ENCODE results near the gene EFNA4.

The EFNA4 gene

DNA sequence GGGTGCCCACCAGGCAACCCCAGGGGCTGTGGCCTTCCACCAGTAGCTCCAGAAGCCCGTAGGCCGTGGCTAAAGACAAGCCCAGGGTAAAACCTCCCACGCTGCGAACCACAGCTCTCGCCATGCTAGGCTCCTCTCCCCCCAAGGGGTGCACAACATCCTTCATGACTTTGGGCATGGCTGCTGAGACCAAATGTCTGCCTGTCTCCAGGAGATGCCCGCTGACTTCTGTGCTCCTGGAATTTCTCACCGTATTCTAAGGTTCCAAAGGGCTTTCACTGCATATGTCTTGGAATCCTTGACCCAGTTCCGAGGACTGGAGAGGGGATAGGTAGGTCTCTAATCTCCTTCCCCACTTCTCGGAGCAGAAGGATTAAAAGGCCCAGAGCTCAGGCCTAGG, 30.0 kb upstream of the EFNA4 start, which contains the start of the genes DCST1 and DCST2:
TSS of gene DCST1 (plus strand) at position 301 of the 400 bp plus-strand sequence. CDS start 213 bp downstream, outside the sequence.
TSS of gene DCST2 (minus strand) at position 258 of the 400 bp plus-strand sequence. CDS start at position 178, 80 bp downstream.
- DNase-seq (ENCODE audit: low spot score), result no peak

DNA sequence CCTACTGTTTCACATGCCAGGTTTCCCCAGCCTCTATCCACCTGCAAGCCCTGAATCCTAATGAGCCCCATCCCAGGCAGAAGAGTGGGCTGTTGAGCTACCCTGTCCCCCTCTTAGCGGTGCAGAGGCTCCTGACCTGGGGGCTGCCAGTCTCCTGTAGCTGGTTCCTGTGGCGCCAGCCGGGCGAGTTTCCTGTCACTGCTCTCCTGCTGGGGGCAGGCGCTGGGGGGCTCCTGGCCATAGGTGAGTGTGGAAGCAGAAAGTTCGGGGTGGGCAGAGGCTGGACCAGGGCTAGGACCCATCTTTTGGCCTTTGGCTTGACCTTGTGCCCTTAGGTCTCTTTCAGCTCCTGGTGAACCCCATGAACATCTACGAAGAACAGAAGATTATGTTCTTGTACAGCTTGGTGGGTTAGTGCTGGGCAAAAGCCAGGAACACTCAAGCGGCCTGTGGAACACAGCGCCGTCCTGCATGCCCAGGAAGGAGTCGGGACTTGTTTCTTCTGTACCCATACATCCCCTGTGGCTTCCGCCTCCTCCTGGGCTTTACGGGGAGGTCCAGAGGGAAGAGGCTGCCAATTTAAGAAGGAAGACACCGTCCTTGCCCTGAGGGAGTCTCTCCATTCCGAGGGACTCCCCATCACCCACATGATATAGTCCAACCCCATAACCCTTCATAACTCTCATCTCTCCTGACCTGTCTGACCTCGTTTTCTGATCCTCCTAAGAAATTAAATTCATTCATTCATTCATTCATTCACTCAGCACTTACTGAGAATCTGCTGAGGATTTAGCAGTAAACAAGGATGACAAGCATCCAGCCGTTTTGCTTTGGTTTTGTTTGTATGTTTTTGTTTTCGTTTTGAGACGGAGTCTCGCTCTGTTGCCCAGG, 29.0 kb upstream of the EFNA4 start:
- no peak for DNase-seq (ENCODE audit: low spot score)

DNA sequence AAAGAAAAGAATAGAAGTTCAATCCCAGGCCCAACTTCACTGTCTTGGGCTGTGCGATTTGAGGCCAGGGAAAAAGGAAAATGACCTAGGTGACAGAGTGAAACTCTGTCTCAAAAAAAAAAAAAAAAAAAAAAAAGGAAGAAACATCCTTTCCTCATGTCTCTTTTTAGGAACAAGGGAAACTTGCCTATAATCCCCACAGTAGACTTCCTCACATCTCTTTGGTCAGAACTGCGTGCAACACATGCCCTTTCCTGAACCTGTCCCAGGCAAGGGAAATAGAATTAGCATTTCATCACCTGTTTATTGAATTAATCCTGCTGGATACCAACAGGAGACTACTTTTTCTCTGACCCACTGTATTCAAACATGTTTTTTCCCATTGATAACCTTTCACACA, 27.6 kb upstream of the EFNA4 start:
- DNase-seq (ENCODE audit: low spot score), result no peak

DNA sequence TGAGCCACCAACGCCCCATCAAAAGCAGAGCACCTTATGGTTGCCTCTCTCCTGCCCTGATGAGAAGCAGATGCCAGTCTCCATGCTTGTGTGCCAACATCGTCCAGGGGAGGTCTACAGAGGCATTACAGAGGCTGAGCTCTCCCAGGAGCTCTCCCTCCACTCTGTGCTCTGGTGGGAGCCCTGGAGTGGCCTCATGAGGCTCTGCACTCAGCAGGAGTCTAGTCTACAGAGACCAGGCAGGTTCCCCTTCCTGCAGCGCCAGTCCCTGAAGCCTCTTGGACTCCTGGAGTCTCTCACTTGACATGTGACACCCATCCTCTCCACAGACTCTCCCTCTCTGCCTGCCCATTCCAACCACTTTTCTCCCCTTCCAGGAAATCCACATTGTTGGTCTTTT, 26.5 kb upstream of the EFNA4 start:
- DNase-seq (ENCODE audit: low spot score), result no peak

DNA sequence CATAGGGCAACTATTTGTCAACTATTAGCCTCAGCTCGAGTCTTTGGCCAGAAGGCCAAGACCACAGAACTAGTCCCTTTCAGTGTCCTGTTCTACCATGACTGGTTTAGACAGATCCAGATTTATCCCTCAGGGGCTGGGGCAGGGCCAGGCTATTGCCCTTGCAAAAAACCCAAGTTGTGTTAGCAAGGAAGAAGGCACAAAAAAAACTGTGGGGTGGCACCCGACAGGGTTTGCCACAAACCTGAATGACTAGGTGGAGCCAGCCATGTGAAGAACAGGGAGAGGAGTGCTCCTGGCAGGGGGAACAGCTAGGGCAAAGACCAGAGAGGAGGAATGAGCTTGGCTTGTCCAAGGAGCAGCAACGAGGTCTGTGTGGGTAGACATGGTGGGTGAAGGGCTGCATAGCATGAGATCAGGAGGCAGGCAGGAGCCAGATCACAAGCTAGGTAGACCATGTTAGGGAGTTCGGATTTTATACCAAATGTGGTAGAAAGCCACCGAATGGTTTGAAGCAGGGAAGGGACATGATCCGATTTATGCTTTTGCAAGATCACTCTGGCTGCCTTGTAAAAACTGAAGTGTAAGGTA, 25.6 kb upstream of the EFNA4 start:
- DNase-seq (ENCODE audit: low spot score), result no peak

DNA sequence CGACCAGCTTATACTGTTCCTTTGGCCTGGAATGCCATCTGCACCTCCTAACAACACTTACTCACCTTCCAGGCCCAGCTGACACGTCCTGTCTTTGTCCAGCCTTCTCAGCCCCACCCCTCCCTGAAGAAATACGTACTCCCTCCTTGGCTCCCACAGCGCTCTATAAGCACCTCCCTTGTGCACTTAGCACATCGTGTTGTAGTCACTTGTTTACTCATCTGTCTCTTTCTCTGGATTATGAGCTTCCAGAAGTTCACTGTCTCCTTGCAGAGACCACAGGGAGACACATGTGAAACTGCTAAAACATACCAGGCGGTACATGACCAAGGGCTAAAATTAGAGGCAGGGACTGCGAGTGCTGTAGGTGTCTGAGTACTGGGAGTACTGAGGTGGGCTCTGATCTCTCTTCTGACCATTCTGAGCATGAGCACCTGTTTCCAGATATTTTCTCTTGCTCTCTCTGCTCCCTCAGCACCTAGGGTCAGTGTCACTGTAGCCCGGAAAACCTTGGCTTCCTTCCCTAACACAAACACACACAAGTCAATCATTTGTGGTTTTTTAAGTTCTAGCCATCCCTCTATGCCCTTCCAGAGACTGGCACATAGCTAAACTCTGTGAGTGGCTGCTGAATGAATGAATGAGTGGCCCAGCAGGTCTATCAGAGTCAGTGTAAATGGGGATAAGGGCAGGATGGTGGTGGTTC, 24.8 kb upstream of the EFNA4 start:
- no peak for DNase-seq (ENCODE audit: low spot score)

DNA sequence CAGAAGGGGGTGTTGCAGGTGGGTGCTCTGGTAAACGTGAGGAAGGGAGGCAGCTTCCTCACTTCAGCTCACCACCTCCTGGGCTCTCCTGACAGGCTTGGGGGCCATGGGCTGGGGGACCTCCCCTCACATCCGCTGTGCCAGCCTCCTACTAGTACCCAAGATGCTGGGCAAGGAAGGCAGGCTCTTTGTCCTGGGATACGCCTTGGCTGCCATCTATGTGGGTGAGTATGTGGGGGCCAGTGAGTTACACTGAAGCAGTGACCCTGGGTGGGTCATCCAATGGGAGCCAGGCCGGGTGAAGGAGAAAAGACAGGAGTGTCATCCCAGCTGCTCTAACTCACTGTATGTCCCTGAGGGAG, 24.3 kb upstream of the EFNA4 start:
- no peak for DNase-seq (ENCODE audit: low spot score)

DNA sequence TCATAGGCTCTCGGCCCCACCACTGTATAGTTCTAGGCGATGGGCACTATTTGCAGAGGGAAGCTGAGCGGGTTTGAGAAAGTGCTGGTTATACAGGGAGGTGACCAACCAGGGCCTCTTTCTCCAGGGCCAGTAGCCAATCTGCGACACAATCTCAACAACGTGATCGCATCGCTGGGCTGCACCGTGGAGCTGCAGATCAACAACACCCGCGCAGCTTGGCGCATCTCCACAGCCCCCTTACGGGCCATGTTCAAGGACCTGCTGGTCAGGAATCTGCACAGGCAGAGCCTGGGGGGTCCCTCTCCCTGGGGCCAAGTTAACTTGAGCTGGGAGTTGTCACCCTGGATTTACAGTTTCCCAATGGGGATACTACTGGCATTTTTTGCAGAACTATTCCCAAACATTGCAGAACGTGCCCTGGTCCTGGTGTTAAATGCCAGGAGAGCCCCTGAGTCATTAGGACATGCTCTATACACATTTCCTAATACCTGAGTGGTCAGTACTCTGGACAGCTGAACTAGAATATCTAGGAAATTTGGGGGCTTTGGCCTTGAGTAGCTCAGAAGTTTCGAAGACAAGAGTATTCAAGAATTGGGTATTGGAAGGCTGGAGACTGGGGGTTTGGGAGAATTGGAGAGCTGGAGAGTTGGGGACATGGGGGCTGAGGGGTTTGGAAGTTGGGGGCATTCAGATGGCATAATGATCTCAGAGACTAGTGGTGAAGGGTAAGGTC, 23.0 kb upstream of the EFNA4 start:
- no peak for DNase-seq (ENCODE audit: low spot score)

DNA sequence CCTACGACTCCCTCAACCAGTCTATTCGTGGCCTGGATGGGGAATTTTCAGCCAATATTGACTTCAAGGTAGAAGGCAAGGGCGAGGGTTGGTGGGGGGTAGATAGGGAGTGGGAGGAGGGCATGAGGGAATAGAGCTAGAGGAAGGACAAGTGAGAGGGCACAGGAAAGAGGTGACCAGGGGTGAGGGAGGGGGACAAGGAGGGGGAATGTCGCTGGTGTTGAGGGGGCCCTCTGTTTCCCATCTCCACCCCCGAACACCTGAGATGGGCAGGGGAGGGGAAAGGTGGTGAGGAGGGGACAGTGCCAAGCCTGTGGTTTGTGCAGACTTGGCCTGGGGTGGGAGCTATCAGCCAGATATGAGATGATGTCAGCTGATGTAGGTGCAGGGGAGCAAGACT, 20.8 kb upstream of the EFNA4 start:
- no peak for DNase-seq (ENCODE audit: low spot score)

DNA sequence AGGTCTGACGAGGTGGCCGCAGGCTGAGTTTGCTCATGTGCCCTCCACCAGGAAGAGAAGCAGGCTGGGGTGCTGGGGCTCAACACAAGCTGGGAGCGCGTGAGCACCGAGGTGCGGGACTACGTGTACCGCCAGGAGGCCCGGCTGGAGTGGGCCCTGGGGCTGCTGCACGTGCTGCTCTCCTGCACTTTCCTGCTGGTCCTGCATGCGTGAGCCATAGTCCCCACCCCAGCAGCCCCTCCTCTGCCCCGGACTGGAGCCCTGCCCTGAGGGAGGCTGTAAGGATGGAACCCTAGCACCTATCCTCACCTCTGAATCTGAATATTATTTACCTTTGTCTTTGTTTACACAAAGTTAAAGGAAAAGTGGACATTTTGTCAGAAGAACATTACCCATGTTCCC, 20.2 kb upstream of the EFNA4 start:
- no peak for DNase-seq (ENCODE audit: low spot score)

DNA sequence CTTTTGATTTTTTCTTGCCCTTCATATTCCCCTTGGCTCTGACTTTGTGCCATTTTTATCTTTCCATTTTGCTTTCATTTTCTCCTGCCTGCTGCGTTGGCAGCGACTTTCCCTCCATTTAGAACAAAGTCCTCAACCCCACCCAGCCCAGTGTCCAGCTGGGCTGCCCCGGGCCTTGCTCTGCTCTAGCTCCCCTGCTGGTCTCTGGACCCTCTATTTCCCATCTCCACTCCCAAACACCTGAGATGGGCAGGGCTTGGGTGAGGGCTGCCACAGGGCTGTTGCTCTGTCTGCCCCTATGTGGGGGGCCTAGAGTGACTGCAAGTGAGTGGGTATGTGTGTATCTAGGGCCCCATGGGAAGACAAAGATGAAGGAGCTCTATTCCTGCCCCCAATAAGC, 19.7 kb upstream of the EFNA4 start:
- no peak for DNase-seq (ENCODE audit: low spot score)

DNA sequence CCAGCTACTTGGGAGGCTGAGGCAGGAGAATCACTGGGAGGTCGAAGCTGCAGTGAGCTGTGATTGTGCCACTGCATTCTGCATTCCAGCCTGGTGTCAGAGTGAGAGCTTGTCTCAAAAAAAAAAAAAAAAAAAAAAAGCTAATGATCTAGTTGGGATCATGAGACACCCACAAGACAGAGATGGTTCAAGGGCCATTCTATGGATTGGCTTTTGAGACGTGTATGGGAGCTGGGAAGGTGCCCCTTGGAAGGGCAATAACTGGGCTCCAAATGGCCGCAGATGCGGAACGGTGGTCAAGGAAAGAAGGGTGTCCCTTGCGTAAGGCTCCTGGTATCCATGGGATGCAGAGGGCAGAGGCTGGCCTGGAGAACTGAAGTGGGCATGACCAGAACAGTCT, 19.2 kb upstream of the EFNA4 start:
- no peak for DNase-seq (ENCODE audit: low spot score)

DNA sequence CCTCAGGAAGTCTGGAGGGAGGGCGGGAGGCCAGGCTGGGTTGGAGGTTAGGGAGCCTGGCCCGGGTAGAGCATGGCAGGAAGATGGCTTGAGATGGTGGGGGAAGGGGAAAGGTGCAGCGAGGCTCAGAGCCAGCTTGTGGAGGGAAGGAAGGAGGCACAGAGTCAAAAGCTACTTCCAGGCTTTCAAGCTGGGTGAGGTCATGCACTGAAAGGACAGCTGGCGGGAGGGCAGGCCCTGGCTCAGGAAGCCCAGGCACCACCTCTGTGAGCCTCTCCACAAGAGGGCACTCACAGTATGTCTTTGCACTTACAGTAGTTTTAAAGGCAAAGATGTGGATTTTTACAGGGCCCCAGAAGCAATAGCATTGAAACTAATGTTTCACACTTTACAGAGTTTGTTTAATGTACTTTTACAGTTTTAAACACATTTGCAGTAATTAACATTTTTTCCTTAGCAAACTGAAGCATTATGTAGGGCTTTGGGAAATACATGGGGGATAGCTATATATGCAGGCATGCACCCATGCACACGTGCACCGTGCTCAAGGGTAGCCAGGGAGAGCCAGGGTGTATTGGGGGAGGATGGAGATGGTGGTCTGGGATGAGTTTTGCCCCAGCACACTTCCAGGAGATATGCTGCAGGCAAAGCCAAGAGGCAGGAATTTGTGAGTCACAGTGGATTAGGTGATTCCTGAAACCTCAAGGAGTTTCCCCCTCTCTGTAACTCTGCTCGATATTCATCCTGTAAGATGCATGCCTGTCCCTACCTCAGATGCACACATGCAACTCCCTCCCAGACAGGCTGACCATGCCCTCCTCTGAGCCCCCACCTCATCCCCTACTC, 18.5 kb upstream of the EFNA4 start:
- peak; percentile 88 for DNase-seq (ENCODE audit: low spot score)

DNA sequence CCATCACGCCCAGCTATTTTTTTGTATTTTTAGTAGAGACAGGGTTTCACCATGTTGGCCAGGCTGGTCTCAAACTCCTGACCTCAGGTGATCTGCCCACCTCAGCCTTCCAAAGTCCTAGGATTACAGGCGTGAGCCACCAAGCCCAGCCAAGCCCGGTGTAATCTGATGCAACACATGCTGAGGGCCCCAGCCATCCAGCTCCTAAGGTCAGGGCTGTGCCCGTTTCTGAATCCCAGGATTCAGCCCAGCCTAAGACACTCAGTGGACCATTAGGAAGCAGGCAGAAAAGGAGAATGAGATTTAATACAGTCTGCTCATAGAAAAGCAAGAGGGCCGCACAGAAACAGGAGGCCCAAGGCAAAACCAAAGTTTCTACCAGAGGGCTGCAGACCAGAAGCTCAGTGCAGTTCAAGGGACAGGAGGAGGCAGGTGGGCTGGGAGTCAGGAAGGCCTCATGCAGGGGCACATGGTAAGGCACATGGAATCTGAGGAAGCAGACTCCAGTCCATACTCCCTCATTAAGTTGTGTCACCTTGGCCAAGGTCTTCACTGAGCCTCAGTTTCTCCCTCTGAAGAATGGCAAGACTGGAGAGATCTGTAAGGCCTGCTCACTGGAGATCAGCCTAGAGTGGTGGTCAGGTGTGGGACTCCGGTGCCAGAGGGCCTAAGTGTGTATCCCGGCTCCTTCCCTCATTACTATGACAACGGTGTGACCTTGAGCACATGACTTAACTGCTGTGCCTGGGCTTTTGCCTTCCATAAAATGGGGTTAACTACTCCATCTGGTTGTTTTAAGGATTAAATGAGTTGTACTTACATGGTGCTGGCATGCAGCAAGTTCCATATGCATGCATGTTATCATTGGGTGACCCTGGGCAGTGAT, 14.8 kb upstream of the EFNA4 start:
- DNase-seq (ENCODE audit: low spot score), result no peak

DNA sequence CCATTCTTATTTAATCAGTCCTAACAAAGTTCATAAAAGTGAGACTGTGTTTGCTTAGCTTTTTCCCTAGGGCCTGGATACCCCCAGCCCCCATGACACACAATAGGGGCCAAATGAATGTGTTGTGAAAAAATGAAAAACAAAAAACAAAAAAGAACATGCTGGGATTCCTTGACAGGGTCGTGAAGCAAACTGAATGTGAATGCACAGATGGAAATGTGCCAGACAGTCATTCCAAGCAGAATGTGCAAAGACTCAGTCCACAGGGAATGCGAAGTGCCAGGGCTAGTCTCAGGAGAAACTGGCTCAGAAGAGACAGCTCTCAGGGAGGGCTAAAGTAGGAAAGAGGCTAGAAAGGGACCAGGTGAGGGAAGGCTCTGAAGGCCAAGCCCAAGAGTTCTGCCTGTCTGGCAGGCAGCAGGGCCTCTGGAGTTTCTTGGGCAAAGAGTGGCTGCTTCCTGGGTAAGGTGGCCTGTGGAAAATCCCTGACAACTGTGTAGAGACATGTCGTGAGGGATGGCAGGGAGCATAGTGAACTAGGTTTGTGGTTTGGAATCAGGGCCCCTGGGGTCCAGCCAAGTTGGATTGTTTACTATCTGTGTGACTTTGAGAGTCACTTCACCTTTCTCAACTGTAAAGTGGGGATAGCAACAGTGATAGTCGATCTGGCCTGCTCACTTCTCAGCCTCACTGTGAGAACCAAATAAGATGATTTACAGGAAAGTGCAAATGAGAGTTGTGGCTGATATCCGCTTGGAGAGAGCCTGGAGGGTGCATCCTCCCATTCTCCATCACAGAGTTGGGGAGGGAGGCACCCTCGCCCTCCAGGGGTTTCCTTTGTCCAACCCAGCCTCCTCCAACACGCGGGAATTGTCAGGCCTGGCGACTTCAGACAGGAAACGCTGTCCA, 13.6 kb upstream of the EFNA4 start:
- no peak for DNase-seq (ENCODE audit: low spot score)

DNA sequence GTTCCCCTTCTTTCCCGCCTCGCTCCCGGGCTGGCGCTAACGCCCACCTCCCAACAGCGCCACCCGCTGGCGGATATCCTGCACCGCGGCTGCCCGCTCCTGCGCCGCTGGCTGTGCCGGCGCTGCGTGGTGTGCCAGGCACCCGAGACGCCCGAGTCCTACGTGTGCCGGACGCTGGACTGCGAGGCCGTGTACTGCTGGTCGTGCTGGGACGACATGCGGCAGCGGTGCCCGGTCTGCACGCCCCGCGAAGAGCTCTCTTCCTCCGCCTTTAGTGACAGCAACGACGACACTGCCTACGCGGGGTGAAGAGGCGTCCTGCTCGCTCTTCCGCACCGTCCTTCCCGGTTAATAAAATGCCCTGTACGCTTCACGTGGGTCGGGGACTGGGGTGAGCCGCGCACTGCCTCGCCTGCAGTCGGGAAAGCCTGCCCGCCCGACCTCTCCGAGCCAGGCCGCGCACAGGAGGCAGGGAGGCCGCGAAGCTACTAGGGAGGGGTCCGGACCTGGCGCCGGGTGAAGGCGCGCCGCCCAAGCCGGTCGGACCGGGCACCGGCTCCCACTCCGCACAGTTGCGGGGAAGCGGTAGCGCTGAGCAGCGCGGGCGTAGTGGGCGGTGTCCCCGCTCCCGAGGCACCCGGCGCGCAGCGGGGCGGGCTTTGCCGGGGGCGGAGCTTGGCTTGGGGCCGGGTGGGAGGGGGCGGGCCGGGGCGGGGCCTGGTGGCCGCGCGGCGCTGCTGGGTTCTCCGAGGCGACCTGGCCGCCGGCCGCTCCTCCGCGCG, 12.8 kb upstream of the EFNA4 start, which contains the start of gene ADAM15:
TSS of gene ADAM15 (plus strand) at position 757 of the 782 bp plus-strand sequence. CDS start 71 bp downstream, outside the sequence.
- peak; percentile 100 for DNase-seq (ENCODE audit: low spot score)

DNA sequence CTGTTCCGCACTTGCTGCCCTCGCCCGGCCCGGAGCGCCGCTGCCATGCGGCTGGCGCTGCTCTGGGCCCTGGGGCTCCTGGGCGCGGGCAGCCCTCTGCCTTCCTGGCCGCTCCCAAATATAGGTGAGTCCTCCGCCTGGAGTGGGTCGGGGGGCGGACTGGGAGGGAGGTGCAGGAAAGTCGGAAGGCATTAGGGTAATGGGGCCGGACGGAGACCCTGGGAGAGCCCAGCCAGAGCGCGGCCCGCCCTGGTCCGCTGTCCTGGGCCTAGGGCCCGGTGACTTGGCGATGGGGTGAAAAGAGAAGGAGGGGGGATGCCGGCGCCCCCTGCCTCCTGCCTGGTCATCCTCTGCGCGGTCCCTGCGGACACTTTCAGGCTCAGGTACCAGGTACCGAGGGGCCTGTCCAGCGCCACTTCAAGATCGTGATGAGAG, 12.2 kb upstream of the EFNA4 start:
- no peak for DNase-seq (ENCODE audit: low spot score)

DNA sequence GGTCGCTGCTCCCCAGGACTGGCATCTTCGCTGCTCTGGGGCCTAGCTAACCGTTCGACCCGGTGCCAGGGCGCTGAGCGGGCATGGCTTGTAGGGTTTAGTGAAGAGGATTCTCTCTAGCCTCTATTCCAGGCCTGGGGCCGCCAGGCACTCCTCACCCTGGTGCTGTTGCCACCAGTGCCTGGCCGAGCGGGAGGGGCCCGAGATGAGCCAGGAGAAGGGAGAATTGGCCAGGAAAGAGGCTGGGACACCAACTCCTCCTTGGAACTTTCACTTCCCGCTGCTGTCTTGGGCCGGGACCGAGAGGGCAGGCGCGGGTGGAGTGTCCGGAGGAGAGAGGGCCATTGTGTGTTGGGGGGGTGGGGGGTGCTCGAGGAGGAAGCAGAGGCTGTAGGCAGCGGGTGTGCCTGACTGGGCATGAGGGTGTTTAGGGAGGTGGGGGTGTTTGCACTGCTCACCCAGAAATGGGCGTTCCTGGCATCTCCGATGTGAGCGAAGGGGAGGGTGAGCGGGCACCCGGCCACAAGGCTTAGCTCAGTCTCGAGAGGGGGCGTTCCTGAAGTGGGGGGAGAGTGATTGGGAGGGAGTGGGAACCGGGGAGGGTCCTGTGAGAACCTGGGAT, 11.7 kb upstream of the EFNA4 start:
- DNase-seq (ENCODE audit: low spot score), result peak; percentile 73
